ENCODE data around the gene TUBA1B. TPM values are rescaled to one million over a fixed set of nuclear protein-coding genes. Genes with fewer than 3 reads are reported as not detected.

TUBA1B gene
- total and polyA plus RNA-seq, 4 donors, result 261 to 1,091 (median 658) TPM

GRCh38 chr12:49092086-49092815 is 38.9 kb downstream of the TUBA1B start:
- ATAC-seq (ENCODE audit: insufficient read depth, low FRiP score), result no peak
- Histone ChIP-seq H3K4me1 (ENCODE audit: control insufficient read depth in 5 of 5, insufficient read depth in 5 of 5, low read length in 5 of 5) (peaks cover 0 to 42% (median 20%) of the 10 kb centered on the region in 5 donors), H3K4me3 (no peak overlapping the region), H3K36me3 (ENCODE audit: control insufficient read depth in 4 of 4, insufficient read depth in 4 of 4, low read length in 4 of 4) (peaks cover 0 to 6% (median 2%) of the 10 kb centered on the region in 4 donors), H3K27ac (ENCODE audit: low read depth in 1 of 2, low read length in 1 of 2) (peak overlapping the region in 1 of 2 donors; percentile 15), H3K9me3 (ENCODE audit: control insufficient read depth in 4 of 4, insufficient read depth in 3 of 4, low read length in 3 of 4) (peaks cover 0 to 4% (median 0%) of the 10 kb centered on the region in 4 donors), H3K9ac (ENCODE audit: insufficient read depth in 1 of 2, low read length in 2 of 2) (no peak overlapping the region), H3K27me3 (ENCODE audit: control insufficient read depth in 3 of 3, insufficient read depth in 3 of 3, low read length in 2 of 3) (peaks cover 0 to 65% (median 63%) of the 10 kb centered on the region in 3 donors)
- peak; percentile 8 for TF ChIP-seq CTCF (IDR thresholded peaks at IDR 0.05; ENCODE audit: control extremely low read depth, extremely low read depth)
- 3 to 5% methylated on average over 26 to 32 of the region's 32 CpGs for WGBS, 2 donors
- peak; percentile 31 to 41 (median 35) for DNase-seq

- H3K9ac ChIP-seq (ENCODE audit: insufficient read depth in 1 of 2, low read length in 2 of 2), result no peak overlapping the region
- H3K4me1 ChIP-seq (ENCODE audit: control insufficient read depth in 5 of 5, insufficient read depth in 5 of 5, low read length in 5 of 5), result peaks cover 0 to 42% (median 20%) of the 10 kb centered on the region in 5 donors
- H3K4me3 ChIP-seq, result no peak overlapping the region
- TF ChIP-seq CTCF (IDR thresholded peaks at IDR 0.05; ENCODE audit: control extremely low read depth, extremely low read depth), result no peak
- ATAC-seq (ENCODE audit: insufficient read depth, low FRiP score), result no peak
- DNase-seq, result no peak
- H3K27ac ChIP-seq (ENCODE audit: low read depth in 1 of 2, low read length in 1 of 2), result no peak overlapping the region
- H3K27me3 ChIP-seq (ENCODE audit: control insufficient read depth in 3 of 3, insufficient read depth in 3 of 3, low read length in 2 of 3), result peaks cover 0 to 67% (median 65%) of the 10 kb centered on the region in 3 donors
- H3K36me3 ChIP-seq (ENCODE audit: control insufficient read depth in 4 of 4, insufficient read depth in 4 of 4, low read length in 4 of 4), result peaks cover 0 to 4% (median 0%) of the 10 kb centered on the region in 4 donors
- 1 to 4% methylated on average over 12 to 14 of the region's 14 CpGs for WGBS, 2 donors
- peaks cover 0 to 4% (median 0%) of the 10 kb centered on the region in 4 donors for H3K9me3 ChIP-seq (ENCODE audit: control insufficient read depth in 4 of 4, insufficient read depth in 3 of 4, low read length in 3 of 4)
Observed at GRCh38 chr12:49091836-49092085, 39.4 kb downstream of the TUBA1B start.

DNA sequence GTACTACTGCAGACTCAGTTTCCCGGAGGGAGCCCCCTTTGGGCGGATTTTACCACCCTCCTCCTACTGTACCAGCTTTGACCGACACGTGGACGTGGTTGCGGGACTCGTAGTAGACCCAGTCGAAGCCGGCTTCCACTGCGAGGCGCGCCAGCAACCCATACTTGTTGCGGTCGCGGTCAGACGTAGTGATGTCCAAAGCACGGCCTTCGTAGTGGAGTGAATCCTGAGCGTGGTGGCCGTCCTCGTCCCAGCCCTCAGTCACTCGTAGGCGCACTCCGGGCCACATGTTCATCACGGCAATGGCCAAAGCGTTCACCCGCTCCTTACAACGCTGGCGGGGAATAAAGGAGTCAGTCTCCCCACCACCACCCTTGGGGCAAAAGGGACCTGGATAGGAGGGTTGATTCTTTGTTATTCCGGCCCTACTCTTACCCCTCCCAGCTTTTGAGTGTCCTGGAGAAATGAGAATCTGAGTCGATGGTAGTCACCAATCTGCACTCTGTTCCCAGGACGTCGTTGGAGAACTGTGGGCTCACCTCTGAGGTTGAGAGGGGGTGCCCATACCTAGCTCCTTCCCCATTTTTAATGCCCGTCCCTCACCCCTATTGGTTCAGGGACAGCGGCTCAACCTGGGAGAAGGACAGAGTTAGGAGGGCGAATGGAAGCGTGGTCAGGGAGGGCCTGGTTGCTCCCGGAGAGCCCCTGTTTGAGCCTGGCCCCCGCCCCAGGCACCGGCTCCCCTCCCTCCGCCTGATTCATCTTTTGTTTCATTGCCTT is 39.9 kb downstream of the TUBA1B start:
- Histone ChIP-seq H3K4me3 (no peak overlapping the region), H3K4me1 (ENCODE audit: control insufficient read depth in 5 of 5, insufficient read depth in 5 of 5, low read length in 5 of 5) (peaks cover 0 to 42% (median 20%) of the 10 kb centered on the region in 5 donors), H3K27me3 (ENCODE audit: control insufficient read depth in 3 of 3, insufficient read depth in 3 of 3, low read length in 2 of 3) (peaks cover 0 to 70% (median 65%) of the 10 kb centered on the region in 3 donors), H3K9me3 (ENCODE audit: control insufficient read depth in 4 of 4, insufficient read depth in 3 of 4, low read length in 3 of 4) (peaks cover 0 to 4% (median 0%) of the 10 kb centered on the region in 4 donors), H3K27ac (ENCODE audit: low read depth in 1 of 2, low read length in 1 of 2) (no peak overlapping the region), H3K9ac (ENCODE audit: insufficient read depth in 1 of 2, low read length in 2 of 2) (no peak overlapping the region), H3K36me3 (ENCODE audit: control insufficient read depth in 4 of 4, insufficient read depth in 4 of 4, low read length in 4 of 4) (peaks cover 0 to 2% (median 0%) of the 10 kb centered on the region in 4 donors)
- TF ChIP-seq CTCF (IDR thresholded peaks at IDR 0.05; ENCODE audit: control extremely low read depth, extremely low read depth), result no peak
- WGBS, 2 donors, result 22 to 30% methylated on average over 41 of the region's 41 CpGs
- DNase-seq (peak in 1 of 3 donors; percentile 10), ATAC-seq (ENCODE audit: insufficient read depth, low FRiP score) (no peak)

Measured in lung (tissue), 12 donors.